ENCODE results near the gene CYP2E1. TPM values are rescaled to one million over a fixed set of nuclear protein-coding genes. Genes with fewer than 3 reads are reported as not detected.
"Not testable (repeated sequence)": the region's sequence is repeated elsewhere in the genome, so short reads cannot be mapped to it uniquely, and the experiment has no call there.

The CYP2E1 gene
- total and polyA plus RNA-seq, 2 experiments from 2014 or later, result 1.1 to 4.1 TPM

DNA sequence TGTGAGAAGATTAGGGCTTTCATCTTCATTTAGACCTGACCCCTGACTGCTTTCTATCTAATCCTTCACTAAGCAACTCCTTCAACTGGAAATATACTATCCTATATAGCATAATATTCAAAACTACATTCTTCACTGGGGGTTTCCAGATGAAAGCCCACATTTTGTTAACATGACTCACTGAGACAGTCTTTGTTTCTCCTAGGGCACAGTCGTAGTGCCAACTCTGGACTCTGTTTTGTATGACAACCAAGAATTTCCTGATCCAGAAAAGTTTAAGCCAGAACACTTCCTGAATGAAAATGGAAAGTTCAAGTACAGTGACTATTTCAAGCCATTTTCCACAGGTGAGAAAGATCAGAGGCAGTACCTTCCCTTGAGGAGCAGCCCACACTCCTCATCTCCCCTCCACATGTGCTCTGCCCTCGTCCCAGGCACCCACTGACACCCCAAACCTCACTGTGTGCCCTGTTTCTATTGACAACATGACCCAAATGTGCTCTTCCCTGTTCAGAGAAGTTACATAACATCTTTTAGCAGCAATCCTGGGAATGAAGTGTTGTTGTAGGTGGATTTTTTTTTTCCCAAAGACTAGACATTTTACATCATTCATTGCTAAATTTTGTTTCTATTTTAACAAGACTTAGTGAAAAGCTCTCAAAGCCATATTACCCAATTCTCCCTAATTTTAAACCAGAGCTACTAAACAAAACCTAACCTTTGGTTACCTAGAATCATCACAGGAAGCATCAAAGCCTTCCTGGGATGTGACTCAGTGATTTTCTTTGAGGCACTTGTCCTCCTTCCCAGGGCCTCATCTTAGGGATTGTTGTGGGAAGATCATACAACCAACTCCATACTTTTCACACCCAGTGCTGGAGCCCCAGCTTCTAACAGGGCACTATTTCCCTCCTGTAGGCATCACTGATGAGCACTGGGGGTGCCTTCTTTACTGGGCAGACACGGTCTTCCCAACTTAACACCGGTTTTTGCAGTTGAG is 10.7 kb downstream of the CYP2E1 start:
- no peak overlapping the region for H3K4me3 ChIP-seq
- H3K9me3 ChIP-seq (ENCODE audit: low read depth), result no peaks in the 10 kb centered on the region
- no peaks in the 10 kb centered on the region for H3K4me1 ChIP-seq (ENCODE audit: low read depth)
- H3K27me3 ChIP-seq, result no peaks in the 10 kb centered on the region
- no peak overlapping the region for H3K27ac ChIP-seq
- TF ChIP-seq, protein P1, sequence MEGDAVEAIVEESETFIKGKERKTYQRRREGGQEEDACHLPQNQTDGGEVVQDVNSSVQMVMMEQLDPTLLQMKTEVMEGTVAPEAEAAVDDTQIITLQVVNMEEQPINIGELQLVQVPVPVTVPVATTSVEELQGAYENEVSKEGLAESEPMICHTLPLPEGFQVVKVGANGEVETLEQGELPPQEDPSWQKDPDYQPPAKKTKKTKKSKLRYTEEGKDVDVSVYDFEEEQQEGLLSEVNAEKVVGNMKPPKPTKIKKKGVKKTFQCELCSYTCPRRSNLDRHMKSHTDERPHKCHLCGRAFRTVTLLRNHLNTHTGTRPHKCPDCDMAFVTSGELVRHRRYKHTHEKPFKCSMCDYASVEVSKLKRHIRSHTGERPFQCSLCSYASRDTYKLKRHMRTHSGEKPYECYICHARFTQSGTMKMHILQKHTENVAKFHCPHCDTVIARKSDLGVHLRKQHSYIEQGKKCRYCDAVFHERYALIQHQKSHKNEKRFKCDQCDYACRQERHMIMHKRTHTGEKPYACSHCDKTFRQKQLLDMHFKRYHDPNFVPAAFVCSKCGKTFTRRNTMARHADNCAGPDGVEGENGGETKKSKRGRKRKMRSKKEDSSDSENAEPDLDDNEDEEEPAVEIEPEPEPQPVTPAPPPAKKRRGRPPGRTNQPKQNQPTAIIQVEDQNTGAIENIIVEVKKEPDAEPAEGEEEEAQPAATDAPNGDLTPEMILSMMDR (IDR thresholded peaks at IDR 0.05; ENCODE audit: low read depth, low read length), result no peak
- no peak for DNase-seq (ENCODE audit: low read depth in 1 of 2, low spot score in 1 of 2)
- H3K36me3 ChIP-seq, result no peaks in the 10 kb centered on the region

GRCh38 chr10:133541441-133541975 is 14.3 kb downstream of the CYP2E1 start:
- H3K27ac ChIP-seq; H3K36me3 ChIP-seq; H3K4me1 ChIP-seq (ENCODE audit: low read depth); H3K9me3 ChIP-seq (ENCODE audit: low read depth); H3K27me3 ChIP-seq; H3K4me3 ChIP-seq; DNase-seq (ENCODE audit: low read depth in 1 of 2, low spot score in 1 of 2): not testable (repeated sequence)

DNA sequence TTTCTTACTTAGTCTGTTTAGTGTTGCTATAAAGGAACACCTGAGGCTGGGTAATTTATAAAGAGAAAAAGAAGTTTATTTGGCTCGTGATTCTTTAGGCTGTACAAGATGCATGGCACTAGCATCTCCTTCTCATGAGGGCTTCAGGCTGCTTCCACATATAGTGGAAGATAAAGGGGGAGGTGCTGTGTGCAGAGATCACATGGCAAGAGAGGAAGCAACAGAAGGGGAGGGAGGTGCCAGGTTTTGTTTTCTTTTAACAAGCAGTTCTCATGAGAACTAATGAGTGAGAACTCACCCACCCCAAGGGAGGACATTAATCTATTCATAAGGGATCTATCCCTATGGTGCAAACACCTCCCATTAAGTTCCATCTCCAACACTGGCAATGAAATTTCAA is 17.3 kb downstream of the CYP2E1 start:
- Histone ChIP-seq H3K9me3 (ENCODE audit: low read depth) (no peaks in the 10 kb centered on the region), H3K4me1 (ENCODE audit: low read depth) (no peaks in the 10 kb centered on the region), H3K27me3 (no peaks in the 10 kb centered on the region), H3K36me3 (no peaks in the 10 kb centered on the region), H3K4me3 (no peak overlapping the region), H3K27ac (no peak overlapping the region)
- DNase-seq (ENCODE audit: low read depth in 1 of 2, low spot score in 1 of 2), result no peak
- TF ChIP-seq, protein P1 (IDR thresholded peaks at IDR 0.05; ENCODE audit: low read depth, low read length), result no peak

DNA sequence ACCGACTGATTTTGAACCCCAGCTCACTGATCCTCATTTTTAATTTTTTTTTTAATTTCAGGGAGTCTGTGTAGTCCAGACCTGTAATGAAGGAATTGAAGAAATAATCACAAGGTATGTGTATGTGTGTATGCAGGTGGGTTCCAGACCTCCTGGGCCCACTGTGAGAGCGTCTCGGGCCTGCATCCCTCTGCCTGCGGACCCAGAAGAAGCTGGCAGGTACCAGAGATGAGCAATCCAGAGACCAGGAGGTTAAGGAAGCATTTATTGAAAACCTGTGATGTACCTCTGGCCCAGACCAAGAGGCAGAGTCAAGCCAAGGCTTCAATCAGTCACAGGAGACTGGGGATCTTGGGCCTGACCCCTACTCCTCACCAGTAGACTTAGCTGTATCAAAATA is 27.4 kb downstream of the CYP2E1 start:
- Histone ChIP-seq H3K4me1 (ENCODE audit: low read depth) (no peaks in the 10 kb centered on the region), H3K27me3 (no peaks in the 10 kb centered on the region), H3K4me3 (no peak overlapping the region), H3K36me3 (no peaks in the 10 kb centered on the region), H3K9me3 (ENCODE audit: low read depth) (no peaks in the 10 kb centered on the region), H3K27ac (no peak overlapping the region)
- no peak for DNase-seq (ENCODE audit: low read depth in 1 of 2, low spot score in 1 of 2)
- TF ChIP-seq, protein P1 (IDR thresholded peaks at IDR 0.05; ENCODE audit: low read depth, low read length), result no peak

GRCh38 chr10:133555521-133555920 is 28.4 kb downstream of the CYP2E1 start:
- no peaks in the 10 kb centered on the region for H3K36me3 ChIP-seq
- H3K4me3 ChIP-seq, result no peak overlapping the region
- H3K27me3 ChIP-seq, result no peaks in the 10 kb centered on the region
- H3K4me1 ChIP-seq (ENCODE audit: low read depth), result no peaks in the 10 kb centered on the region
- DNase-seq (ENCODE audit: low read depth in 1 of 2, low spot score in 1 of 2), result no peak
- TF ChIP-seq, protein P1 (IDR thresholded peaks at IDR 0.05; ENCODE audit: low read depth, low read length), result no peak
- H3K27ac ChIP-seq, result no peak overlapping the region
- no peaks in the 10 kb centered on the region for H3K9me3 ChIP-seq (ENCODE audit: low read depth)

GRCh38 chr10:133557381-133557780 is 30.2 kb downstream of the CYP2E1 start:
- H3K4me1 ChIP-seq (ENCODE audit: low read depth), result no peaks in the 10 kb centered on the region
- no peak overlapping the region for H3K4me3 ChIP-seq
- H3K27me3 ChIP-seq, result no peaks in the 10 kb centered on the region
- no peak for DNase-seq (ENCODE audit: low read depth in 1 of 2, low spot score in 1 of 2)
- H3K9me3 ChIP-seq (ENCODE audit: low read depth), result no peaks in the 10 kb centered on the region
- TF ChIP-seq, protein P1 (IDR thresholded peaks at IDR 0.05; ENCODE audit: low read depth, low read length), result no peak
- H3K36me3 ChIP-seq, result no peaks in the 10 kb centered on the region
- H3K27ac ChIP-seq, result no peak overlapping the region

Data from cardiac muscle cell (in vitro differentiated cells and primary cell).